ENCODE results near the gene RAB15.

DNA sequence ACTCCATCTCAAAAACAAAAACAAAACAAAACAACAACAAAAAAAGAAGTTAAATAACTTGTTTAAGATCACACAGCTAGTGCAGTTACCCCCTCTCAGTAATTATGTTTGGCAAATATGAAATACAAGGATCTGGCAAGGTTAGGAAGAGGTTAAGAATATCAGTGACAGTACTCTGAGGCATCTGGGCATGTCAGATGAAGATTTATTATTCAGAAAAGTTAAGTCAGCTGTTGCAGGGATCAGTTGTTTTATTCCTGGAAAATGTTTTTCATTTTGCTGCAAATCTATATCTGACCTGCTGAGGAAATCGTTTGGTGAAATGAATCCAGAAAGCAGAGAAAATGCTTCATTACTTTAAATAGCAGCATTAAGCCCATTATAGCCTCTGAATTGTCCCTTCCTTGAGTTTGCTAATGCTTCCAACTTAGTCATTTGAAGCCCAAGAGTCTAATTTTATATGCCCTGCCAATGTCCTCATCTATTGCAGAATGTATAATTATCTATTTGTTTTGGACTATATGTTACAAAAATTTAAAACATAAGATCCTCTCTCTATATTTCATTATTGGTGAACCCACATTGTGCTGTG, 37.7 kb downstream of the RAB15 start:
- TF ChIP-seq EGR1 (IDR thresholded peaks at IDR 0.05) (no peak), EP300 (IDR thresholded peaks at IDR 0.05; ENCODE audit: borderline replicate concordance) (no peak), TEAD4 (IDR thresholded peaks at IDR 0.05) (no peak), TCF12 (IDR thresholded peaks at IDR 0.05; ENCODE audit: low read depth) (no peak), RAD21 (IDR thresholded peaks at IDR 0.05; ENCODE audit: low read depth) (no peak), NFIC (IDR thresholded peaks at IDR 0.05) (no peak), CREB1 (IDR thresholded peaks at IDR 0.05; ENCODE audit: low read depth) (no peak), CEBPB (IDR thresholded peaks at IDR 0.05) (no peak), FOXM1 (IDR thresholded peaks at IDR 0.05; ENCODE audit: borderline replicate concordance, low read depth) (no peak), YY1 (IDR thresholded peaks at IDR 0.05; ENCODE audit: low read depth) (no peak), ZBTB7A (IDR thresholded peaks at IDR 0.05; ENCODE audit: low read depth) (no peak)
- TF ChIP-seq, protein P1, sequence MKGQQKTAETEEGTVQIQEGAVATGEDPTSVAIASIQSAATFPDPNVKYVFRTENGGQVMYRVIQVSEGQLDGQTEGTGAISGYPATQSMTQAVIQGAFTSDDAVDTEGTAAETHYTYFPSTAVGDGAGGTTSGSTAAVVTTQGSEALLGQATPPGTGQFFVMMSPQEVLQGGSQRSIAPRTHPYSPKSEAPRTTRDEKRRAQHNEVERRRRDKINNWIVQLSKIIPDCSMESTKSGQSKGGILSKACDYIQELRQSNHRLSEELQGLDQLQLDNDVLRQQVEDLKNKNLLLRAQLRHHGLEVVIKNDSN (IDR thresholded peaks at IDR 0.05): no peak
- TF ChIP-seq, protein P2, sequence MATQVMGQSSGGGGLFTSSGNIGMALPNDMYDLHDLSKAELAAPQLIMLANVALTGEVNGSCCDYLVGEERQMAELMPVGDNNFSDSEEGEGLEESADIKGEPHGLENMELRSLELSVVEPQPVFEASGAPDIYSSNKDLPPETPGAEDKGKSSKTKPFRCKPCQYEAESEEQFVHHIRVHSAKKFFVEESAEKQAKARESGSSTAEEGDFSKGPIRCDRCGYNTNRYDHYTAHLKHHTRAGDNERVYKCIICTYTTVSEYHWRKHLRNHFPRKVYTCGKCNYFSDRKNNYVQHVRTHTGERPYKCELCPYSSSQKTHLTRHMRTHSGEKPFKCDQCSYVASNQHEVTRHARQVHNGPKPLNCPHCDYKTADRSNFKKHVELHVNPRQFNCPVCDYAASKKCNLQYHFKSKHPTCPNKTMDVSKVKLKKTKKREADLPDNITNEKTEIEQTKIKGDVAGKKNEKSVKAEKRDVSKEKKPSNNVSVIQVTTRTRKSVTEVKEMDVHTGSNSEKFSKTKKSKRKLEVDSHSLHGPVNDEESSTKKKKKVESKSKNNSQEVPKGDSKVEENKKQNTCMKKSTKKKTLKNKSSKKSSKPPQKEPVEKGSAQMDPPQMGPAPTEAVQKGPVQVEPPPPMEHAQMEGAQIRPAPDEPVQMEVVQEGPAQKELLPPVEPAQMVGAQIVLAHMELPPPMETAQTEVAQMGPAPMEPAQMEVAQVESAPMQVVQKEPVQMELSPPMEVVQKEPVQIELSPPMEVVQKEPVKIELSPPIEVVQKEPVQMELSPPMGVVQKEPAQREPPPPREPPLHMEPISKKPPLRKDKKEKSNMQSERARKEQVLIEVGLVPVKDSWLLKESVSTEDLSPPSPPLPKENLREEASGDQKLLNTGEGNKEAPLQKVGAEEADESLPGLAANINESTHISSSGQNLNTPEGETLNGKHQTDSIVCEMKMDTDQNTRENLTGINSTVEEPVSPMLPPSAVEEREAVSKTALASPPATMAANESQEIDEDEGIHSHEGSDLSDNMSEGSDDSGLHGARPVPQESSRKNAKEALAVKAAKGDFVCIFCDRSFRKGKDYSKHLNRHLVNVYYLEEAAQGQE (IDR thresholded peaks at IDR 0.05; ENCODE audit: low read depth): no peak
- TF ChIP-seq, protein P3, sequence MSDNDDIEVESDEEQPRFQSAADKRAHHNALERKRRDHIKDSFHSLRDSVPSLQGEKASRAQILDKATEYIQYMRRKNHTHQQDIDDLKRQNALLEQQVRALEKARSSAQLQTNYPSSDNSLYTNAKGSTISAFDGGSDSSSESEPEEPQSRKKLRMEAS (IDR thresholded peaks at IDR 0.05): no peak

All from Ishikawa (cell line).